Posterior vena cava (tissue), 2 donors: Measurements from ENCODE around the gene RSPRY1. TPM values are rescaled to one million over a fixed set of nuclear protein-coding genes. Genes with fewer than 3 reads are reported as not detected.

Experiments used
- DNase-seq: peaks from one replicate; pipeline ENCODE4 v3.0.0-alpha.2; 2020; ENCODE audit warnings: low spot score
- intact Hi-C, 2 donors: fragments of 100-400 bp; cut with DNase I; formaldehyde crosslinking; loops; one replicate each; pipeline versions ENCODE4 v1.14.1 to v1.14.2; 2022 to 2023
- total RNA-seq, 2 donors: library from RNA; stranded (reverse); fragmentation: NEBNext Ultra II Directional; extraction: Animal tissue kit (Norgen Biotek cat#: 25700); gene quantifications; one replicate each; pipeline ENCODE4 v1.2.1, GENCODE V29; 2021
- donor health status: DM: yes; HTN: yes; CAD: no.
- donor health status: DM: yes; HTN: yes; CAD: no.

Gene RSPRY1
- total RNA-seq, 2 donors from 2014 or later, result 26.8 to 27.6 TPM

- no peak for DNase-seq
- intact Hi-C loops, result no loop called here
Measured at GRCh38 chr16:57279780-57280638, 93.9 kb downstream of the RSPRY1 start.

GRCh38 chr16:57281791-57282190 lies 95.7 kb downstream of the RSPRY1 start:
- intact Hi-C loops, result no loop called here
- DNase-seq, result no peak

- no peak for DNase-seq
- intact Hi-C loops, result no loop called here
Measured at GRCh38 chr16:57282510-57283213, 96.5 kb downstream of the RSPRY1 start.

- intact Hi-C loops, result no loop called here
Measured at GRCh38 chr16:57283214-57283958, 97.3 kb downstream of the RSPRY1 start.

GRCh38 chr16:57283959-57284208 lies 97.8 kb downstream of the RSPRY1 start:
- intact Hi-C loops, result no loop called here
- no peak for DNase-seq

More at GRCh38 chr16:57283214-57283958, 97.3 kb downstream of the RSPRY1 start:
- DNase-seq, result no peak

- DNase-seq, result no peak
- intact Hi-C loops, result no loop called here
Measured at GRCh38 chr16:57284209-57284951, 98.3 kb downstream of the RSPRY1 start, which contains the start of gene PLLP. Gene PLLP, minus strand, starts transcription at chr16:57284672. Its CDS starts 132 bp downstream, at chr16:57284540.

GRCh38 chr16:57284952-57285363 lies 98.8 kb downstream of the RSPRY1 start:
- intact Hi-C loops, result no loop called here
- DNase-seq, result no peak

GRCh38 chr16:57285379-57285778 lies 99.2 kb downstream of the RSPRY1 start:
- no peak for DNase-seq
- intact Hi-C loops, result no loop called here

- intact Hi-C loops, result no loop called here
- DNase-seq, result no peak
Measured at GRCh38 chr16:57289391-57290257, 103.5 kb downstream of the RSPRY1 start.

Other genes starting within 250 kb of the RSPRY1 start
- gene CETP, start 224.4 kb upstream of the RSPRY1 start, total RNA-seq, result under 1 TPM in 1 of 2 donors, not detected in 1; 0.60 TPM
- gene NLRC5, start 196.8 kb upstream of the RSPRY1 start, total RNA-seq, result 10 to 100 TPM; 37.8 to 53.2 TPM
- 10 to 100 TPM; 26.7 to 28.4 TPM for gene CPNE2, start 93.7 kb upstream of the RSPRY1 start, total RNA-seq
- gene PSME3IP1, start 290 bp upstream of the RSPRY1 start, total RNA-seq, result 10 to 100 TPM; 56.0 to 56.1 TPM
- 10 to 100 TPM; 48.4 to 49.6 TPM for gene ARL2BP, start 58.9 kb downstream of the RSPRY1 start, total RNA-seq
- 1 to 10 TPM; 1.7 to 3.8 TPM for gene PLLP, start 98.3 kb downstream of the RSPRY1 start, total RNA-seq
- under 1 TPM; 0.19 to 0.46 TPM for gene CCL22, start 172.5 kb downstream of the RSPRY1 start, total RNA-seq
- gene CX3CL1, start 186.2 kb downstream of the RSPRY1 start, total RNA-seq, result 10 to 100 TPM; 36.2 to 45.2 TPM
- gene CCL17, start 218.4 kb downstream of the RSPRY1 start, total RNA-seq, result not detected